HG02884 (cell line): ENCODE results near the gene PABPC3.

ENCODE experiments used
- ATAC-seq: cut with Tn5 transposase; IDR thresholded peaks from one replicate; pipeline ENCODE4 v1.9.1; 2021; ENCODE audit warnings: mild to moderate bottlenecking, moderate library complexity; ENCODE audit not compliant: unreplicated experiment

Gene PABPC3

GRCh38 chr13:25095851-25096453 is at the start of gene PABPC3:
TSS of gene PABPC3 (plus strand) at chr13:25096136. CDS start at chr13:25096199, 63 bp downstream.
- ATAC-seq: no peak

GRCh38 chr13:25046274-25046984 is 49.5 kb upstream of the PABPC3 start:
- no peak for ATAC-seq

- no peak for ATAC-seq
These were observed 48.9 kb upstream of the PABPC3 start for GRCh38 chr13:25046985-25047511.

GRCh38 chr13:25051065-25051464 is 44.9 kb upstream of the PABPC3 start:
- ATAC-seq: no peak

- no peak for ATAC-seq
These were observed 36.8 kb upstream of the PABPC3 start for GRCh38 chr13:25059166-25059565.

GRCh38 chr13:25059958-25060357 is 36.0 kb upstream of the PABPC3 start:
- no peak for ATAC-seq

- ATAC-seq: no peak
These were observed 33.5 kb upstream of the PABPC3 start for GRCh38 chr13:25062479-25062878.

- ATAC-seq: no peak
These were observed 31.5 kb upstream of the PABPC3 start for GRCh38 chr13:25064396-25064795.

GRCh38 chr13:25065974-25066770 is 29.8 kb upstream of the PABPC3 start:
- no peak for ATAC-seq

GRCh38 chr13:25067064-25067463 is 28.9 kb upstream of the PABPC3 start:
- no peak for ATAC-seq

- no peak for ATAC-seq
These were observed 27.1 kb upstream of the PABPC3 start for GRCh38 chr13:25068810-25069209.

- ATAC-seq: no peak
These were observed 26.7 kb upstream of the PABPC3 start for GRCh38 chr13:25069236-25069635.

- no peak for ATAC-seq
These were observed 26.0 kb upstream of the PABPC3 start for GRCh38 chr13:25069911-25070310.

- no peak for ATAC-seq
These were observed 15.2 kb upstream of the PABPC3 start for GRCh38 chr13:25080773-25081172.

- no peak for ATAC-seq
These were observed 11.8 kb upstream of the PABPC3 start for GRCh38 chr13:25084096-25084495.

GRCh38 chr13:25085125-25085742 is 10.7 kb upstream of the PABPC3 start:
- ATAC-seq: no peak

GRCh38 chr13:25088562-25089221 is 7.2 kb upstream of the PABPC3 start:
- ATAC-seq: no peak

GRCh38 chr13:25097426-25097825 is 1.5 kb downstream of the PABPC3 start:
- ATAC-seq: no peak

- no peak for ATAC-seq
These were observed 7.8 kb downstream of the PABPC3 start for GRCh38 chr13:25103711-25104110.

- ATAC-seq: no peak
These were observed 13.4 kb downstream of the PABPC3 start for GRCh38 chr13:25109341-25109740.
